GM19455 (cell line): ENCODE results near the gene PDE6A.

ENCODE experiments used
- ATAC-seq: cut with Tn5 transposase; IDR thresholded peaks from one replicate; pipeline ENCODE4 v1.9.1; 2021; ENCODE audit not compliant: unreplicated experiment

Gene PDE6A

DNA sequence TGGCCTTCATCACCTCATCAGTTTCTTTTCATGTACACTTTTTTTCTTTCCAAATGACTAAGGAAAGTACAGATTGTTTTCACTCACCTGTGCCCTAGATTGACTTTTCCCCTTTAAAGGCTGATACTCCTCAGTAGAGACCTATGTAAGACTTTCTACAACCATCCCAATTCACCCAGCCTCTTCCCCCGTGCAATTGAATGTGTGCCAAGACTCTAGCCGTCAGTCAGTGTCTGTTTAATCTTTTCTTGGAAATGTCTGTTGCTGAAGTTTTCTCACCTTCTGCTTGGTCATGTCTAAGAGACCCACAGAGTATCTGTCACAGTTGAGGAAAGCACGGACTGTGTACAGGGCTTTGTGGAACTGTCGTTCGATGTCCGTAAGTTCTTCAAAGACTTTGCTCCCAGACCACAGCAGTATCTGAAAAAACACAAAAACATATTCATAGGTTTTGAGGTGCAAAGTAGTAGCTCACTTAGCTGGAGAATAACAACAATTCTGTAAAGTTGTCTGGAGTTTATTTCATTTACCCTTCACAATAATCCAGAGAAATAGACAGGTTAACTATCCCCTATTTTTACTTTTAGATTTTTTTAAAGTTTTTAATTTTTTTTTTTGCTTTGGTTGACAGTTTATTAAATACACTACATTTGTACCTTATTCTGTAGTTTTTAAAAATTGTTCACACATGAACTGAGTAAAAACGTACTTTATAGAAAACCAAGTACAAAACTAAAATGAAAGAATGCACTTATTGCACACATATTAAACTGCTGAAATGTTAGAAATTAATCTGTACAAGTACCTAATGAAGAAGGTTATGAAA lies 13.6 kb downstream of the PDE6A start:
- no peak for ATAC-seq

- ATAC-seq = no peak
These were observed 14.4 kb downstream of the PDE6A start for GRCh38 chr5:149930043-149930748.

DNA sequence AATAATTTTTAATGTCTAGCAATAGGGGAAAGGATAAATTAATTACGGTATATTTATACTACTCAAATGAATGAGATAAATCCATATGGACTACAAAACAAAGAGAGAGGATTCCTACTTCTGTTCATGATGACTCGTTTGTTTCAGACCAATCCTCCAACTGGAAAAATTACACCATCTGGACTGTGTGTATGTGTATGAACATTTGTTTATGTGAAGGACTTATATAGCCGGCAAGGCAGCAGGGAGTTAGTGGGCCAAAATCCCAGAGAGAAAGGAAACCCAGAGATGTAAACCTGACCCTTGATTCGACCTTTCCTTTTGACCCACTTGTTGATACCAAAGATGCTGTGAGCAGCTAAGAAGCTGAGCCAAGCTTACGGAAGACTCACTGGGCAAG lies 20.1 kb downstream of the PDE6A start:
- no peak for ATAC-seq

GRCh38 chr5:149922950-149923349 lies 21.6 kb downstream of the PDE6A start:
- ATAC-seq = no peak

GRCh38 chr5:149921597-149921996 lies 23.0 kb downstream of the PDE6A start:
- ATAC-seq = no peak

DNA sequence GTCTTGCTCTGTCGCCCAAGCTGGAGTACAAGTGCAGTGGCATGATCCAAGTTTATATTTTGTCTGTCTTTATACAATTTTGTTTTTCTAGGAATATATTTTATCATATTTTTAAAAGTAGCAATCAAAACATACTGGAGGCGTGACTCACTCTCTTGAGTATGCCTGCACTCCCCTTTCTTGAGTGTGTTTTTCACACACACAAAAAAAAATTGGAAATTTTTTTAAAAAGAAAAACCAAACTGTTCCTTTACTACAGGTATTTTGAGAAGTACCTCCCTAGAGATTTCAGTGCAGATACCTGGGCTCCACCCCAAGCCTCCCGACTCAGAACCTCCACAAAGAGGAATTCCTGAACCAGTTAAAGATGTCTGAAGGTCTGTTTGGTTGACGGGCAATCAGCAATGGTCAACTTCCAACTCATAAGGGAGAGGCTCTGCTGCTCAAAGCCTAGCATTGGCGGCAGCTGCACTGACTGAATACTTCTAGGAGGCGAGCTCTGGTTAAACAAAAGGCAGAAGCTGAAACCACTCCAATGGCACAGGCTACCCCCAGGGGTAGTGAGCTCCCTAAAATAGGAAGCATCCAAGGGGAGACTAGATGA lies 27.4 kb downstream of the PDE6A start:
- ATAC-seq = no peak

DNA sequence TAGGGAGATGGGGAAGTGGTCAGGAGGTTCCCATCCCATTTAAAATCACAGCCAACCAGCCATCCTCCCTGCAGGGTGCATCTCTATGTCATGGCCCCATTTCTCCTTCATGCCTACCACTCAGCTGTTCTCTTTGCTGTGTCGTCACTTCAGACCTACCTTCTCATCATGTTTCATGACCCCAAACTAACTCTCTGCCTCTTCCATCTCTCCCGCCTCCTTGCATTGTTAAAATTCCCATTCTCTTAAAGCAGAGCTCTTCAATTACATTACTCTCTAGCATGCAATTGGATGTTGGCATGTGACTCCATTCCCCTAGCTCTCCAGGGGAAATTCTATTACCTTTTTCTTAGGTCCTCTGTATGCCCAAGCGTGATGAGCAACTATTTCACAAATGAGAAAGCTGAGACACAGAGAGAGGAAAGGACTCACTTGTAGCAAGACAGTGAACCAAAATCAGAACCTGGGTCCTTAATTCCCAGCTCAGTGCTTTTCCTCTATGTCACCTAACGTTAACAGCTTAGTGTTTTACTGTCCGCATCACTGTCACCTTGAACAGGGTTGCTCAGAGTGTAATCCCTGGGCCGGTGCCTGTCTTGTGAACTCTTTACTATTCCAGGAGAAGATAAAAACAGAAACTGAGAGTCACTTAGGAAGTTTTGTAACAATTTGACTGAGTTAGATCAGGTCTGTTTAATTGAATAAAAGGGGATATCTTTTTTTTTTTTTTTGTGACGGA lies 28.1 kb downstream of the PDE6A start:
- ATAC-seq = no peak

GRCh38 chr5:149915392-149916260 lies 29.0 kb downstream of the PDE6A start:
- no peak for ATAC-seq

DNA sequence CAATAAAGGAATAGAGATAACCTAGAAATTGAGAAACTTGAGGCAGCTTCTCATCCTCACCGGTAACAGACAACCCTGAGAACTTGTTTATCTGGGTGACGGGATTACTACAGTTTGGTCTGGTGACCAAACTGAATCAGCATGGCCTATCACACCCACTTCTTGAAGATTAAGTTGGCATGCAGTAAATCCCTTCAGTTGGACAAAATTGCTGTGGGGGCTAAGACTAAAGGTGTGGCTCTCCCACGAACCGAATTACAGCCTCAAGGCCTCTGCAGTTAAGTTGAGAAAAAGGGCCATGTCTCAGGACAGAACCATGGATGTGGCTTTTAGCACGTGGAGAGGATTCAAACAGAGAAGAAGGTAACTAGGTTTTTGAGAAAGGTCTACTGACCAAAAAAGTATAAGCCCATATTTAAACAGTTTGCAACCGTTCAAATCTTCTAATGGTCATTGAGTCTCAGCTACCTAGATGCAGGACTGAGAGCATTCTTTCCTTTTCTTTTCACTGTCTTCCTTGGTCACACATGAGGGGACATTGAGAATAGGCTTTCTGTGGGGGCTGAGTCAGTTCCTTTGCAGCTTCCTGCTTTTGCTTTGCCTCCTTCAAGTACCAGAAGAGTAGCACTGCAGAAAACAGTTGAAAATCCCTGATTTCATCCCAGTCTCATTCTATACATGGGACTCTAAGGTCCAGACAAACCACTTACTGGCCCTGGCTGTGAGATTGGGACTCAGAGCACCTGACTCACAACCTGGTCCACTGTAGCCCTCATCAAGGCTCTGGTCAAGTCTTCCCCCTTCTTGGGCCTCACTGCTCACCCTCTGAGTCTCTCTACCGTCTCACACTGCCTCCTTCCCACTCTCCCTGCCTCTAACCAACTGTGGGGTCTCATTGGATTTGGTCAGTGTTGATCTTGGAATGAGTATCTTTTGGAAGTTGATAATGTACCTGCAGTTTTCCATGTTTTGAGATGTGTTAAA lies 30.9 kb downstream of the PDE6A start:
- no peak for ATAC-seq

DNA sequence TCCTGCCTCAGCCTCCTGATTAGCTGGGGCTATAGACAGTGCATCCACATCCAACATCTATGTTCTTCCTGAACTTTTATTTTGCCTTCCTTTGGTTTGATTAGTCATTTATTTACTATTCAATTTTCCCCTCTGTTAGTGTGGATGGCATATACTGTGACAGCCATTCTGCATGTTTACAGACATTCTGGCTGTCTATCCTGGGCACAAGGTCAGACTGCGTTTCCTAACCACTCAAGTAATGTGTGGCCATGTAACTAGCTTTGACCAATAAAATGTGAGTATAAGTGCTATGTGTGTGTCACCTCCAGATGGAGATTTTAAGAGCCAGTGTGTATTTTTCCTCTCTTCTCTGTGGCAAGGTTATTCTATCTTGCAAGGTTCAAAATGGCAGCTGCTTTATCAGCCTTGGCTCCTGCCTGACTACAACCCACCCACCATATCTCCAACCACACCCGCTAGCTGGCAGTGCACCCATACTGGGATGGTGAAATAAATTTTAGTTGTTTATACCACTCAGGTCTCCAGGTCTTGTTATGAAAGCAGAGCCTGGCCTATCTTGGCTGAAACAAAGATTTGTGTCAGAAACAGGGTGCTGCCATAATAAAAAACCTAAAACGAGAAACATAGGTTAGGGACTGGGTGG lies 32.2 kb downstream of the PDE6A start:
- ATAC-seq = no peak

DNA sequence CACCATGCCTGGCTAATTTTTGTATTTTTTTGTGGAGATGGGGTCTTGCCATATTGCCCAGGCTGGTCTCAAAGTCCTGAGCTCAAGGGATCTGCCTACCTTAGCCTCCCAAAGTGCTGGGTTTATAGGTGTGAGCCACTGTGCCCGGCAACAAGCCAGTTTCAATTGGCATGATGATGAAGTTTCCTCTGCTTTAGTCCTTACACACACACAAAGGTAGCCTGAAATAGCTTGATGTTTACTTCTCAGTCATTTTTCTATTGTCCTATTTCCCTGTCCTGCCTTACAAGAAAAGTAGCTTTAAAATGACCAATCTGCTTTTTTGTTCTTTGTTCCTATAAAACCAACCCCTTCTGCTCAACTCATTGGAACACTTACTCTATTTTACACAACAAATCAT lies 33.6 kb downstream of the PDE6A start:
- no peak for ATAC-seq

- no peak for ATAC-seq
These were observed 36.8 kb downstream of the PDE6A start for GRCh38 chr5:149907828-149908227.

DNA sequence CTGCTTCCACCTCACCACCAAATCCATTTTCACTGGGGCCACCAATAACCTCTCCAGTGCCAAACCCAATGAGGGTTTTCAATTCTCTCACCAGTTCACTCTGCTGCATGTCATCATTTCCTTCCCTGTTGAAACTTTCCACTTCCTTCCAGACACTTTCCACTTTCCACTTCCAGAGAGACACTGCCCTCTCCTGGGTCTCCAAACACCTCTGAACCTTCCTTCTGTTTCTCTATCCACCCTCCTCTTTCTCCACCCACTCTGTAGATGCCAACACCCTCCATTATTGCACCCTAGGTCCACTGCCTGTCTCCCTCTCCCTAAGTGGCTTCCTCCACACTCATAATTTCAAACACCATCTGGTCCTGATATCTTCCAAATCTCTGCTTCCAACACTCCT lies 39.6 kb downstream of the PDE6A start:
- ATAC-seq = no peak

- ATAC-seq = no peak
These were observed 40.2 kb downstream of the PDE6A start for GRCh38 chr5:149904293-149904886.

DNA sequence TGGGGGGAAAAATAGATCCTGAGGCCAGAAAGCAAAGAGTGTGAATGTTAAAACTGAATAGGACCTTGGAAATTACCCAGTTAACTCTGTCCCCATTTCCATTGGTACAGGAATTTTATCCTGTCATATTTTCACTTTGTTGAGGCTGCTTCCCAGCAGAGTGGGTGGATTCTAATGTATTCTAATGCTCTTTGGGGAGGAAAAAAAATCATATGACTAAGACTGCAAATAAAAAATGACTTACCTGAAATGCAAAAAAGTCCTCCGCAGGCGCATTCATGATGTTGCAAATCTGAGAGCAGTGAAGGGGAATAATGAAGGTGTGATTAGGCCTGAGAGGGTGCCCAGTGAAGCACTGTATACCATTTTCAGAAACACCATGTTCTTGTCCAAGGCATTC lies 41.2 kb downstream of the PDE6A start:
- no peak for ATAC-seq

DNA sequence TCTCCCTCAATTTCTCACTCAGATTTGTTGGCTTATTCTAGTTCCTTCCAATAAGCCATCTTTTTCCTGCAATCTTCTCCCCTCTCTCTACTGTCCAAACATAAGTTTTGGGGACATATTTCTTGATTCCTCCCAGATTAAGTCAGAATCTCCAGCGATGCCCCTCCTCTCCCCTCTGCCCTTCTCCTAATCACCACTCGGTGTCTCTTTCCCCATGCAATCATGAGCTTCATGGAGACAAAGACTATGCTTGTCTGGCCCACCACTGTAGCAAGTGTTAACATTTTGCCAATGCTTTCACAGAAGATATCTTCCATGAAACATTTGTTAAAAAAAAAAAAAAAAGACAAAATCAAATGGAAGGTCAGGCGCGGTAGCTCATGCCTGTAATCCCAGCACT lies 42.4 kb downstream of the PDE6A start:
- ATAC-seq = no peak

DNA sequence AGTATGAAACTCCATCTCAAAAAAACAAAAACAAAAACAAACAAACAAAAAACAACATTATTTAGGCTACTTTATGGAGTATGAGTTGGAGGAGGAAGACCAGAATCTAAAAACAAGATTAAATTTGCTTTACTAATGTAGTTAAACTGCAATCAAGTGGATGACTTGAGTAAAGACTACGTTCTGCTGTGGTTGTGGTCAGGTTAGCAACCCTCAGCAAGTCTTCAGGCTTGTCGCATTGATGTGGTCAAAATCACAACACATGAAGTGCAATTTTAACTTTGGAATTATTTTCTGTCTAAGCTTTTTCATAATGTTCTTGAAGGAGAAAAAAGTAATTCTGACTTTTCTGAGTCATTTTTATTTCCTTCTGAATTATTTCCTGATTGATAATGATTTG lies 43.1 kb downstream of the PDE6A start:
- no peak for ATAC-seq

DNA sequence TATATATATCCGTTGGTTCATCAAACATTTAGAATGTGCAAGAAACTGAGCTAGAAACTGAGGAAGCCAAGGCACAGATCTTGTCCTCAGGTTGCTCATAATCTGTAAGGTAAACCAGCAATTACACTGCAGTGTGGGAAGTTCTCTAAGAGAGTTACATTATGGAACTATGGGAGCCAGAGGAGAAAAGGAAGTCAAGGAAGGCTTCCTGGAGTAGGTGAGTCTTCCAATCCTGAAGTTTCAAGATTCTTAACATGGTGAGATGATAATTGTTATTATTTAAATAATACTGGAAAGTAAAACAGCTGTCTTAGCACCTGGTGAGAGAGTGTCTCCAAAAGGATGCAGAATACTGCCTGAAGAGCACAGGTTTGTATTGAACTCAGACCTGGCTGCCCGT lies 44.2 kb downstream of the PDE6A start:
- no peak for ATAC-seq
